Measurements from ENCODE around the gene CCNL1.

CCNL1 gene

DNA sequence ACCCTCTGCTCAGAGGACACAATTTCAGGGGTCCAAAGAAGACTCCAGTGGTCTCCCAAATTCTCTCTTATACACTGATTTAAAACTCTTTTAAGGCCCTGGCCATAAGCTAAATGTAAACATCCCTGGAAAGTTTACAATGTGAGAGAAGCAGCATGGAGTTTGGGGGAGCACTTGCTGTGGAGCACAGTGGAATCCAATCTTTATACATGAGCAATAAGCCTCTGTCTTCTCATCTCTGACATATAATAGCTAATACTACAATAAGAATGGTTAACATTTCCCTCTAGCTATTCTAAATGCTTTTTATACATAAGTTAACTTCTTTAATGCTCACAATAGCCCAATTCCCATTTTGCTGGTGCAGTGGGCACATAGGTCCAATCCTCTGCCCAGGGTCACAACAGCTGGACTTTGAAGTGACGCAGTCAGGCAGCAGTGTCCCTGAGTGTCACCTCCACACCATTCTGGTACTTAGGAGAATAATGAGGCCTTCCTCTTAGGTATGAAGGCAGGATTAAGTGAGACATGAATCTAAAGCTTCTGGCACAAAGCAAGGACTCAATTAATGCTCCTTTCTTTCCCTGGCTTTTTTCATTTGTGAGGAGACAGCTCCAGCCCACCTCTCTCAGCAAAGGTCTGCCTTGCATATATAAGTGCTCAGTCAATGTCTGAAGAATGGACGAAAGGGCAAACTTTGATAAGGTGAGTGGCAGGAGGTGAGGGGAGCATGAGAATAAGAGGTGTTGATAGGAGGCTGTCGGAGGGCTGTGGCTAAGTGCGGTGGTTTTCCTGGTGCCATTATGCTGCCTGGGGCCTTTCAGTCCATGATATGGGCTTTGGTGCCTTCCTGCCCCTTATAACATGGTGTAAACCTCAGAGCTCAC is 26.3 kb downstream of the CCNL1 start:
- H3K27me3 ChIP-seq (ENCODE audit: control insufficient read depth in 1 of 2, insufficient read depth in 2 of 2, low read length in 2 of 2), result no peaks in the 10 kb centered on the region
- no peaks in the 10 kb centered on the region for H3K9me3 ChIP-seq (ENCODE audit: control insufficient read depth in 1 of 2, low read length in 2 of 2)
- no peak overlapping the region for H3K4me3 ChIP-seq (ENCODE audit: low read depth in 1 of 2, low read length in 2 of 2)
- peaks cover 0 to 4% of the 10 kb centered on the region in 2 donors for H3K36me3 ChIP-seq (ENCODE audit: control insufficient read depth in 1 of 2, insufficient read depth in 2 of 2, low read length in 2 of 2)
- peaks cover 67 to 76% of the 10 kb centered on the region in 2 donors for H3K4me1 ChIP-seq (ENCODE audit: control insufficient read depth in 1 of 2, insufficient read depth in 2 of 2, low read length in 2 of 2)
- H3K9ac ChIP-seq (ENCODE audit: low read depth in 1 of 2, low read length in 2 of 2), result no peak overlapping the region
- no peak overlapping the region for H3K27ac ChIP-seq (ENCODE audit: low read depth, low read length)

DNA sequence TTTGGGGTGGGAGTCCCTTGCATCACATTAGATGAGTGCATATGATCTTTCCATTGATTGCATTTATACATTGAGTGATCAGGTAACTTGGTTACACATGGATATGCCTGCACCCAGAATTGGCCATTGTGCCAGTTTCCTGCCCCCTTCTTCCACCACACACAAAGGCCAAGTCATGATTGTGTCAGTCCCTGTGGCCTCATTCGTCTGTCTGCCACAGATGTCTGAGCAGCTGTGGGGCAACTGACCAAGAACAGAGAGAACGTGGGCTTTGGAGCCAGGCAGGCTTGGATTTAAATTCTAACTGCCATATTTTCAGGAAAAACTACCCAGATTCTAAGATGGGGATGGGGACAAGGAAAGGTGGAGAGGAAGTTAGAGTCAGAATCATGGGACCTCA is 27.0 kb downstream of the CCNL1 start:
- Histone ChIP-seq H3K9ac (ENCODE audit: low read depth in 1 of 2, low read length in 2 of 2) (no peak overlapping the region), H3K27me3 (ENCODE audit: control insufficient read depth in 1 of 2, insufficient read depth in 2 of 2, low read length in 2 of 2) (no peaks in the 10 kb centered on the region), H3K4me1 (ENCODE audit: control insufficient read depth in 1 of 2, insufficient read depth in 2 of 2, low read length in 2 of 2) (peaks cover 75 to 83% of the 10 kb centered on the region in 2 donors), H3K27ac (ENCODE audit: low read depth, low read length) (no peak overlapping the region), H3K9me3 (ENCODE audit: control insufficient read depth in 1 of 2, low read length in 2 of 2) (no peaks in the 10 kb centered on the region), H3K4me3 (ENCODE audit: low read depth in 1 of 2, low read length in 2 of 2) (no peak overlapping the region), H3K36me3 (ENCODE audit: control insufficient read depth in 1 of 2, insufficient read depth in 2 of 2, low read length in 2 of 2) (no peaks in the 10 kb centered on the region)

DNA sequence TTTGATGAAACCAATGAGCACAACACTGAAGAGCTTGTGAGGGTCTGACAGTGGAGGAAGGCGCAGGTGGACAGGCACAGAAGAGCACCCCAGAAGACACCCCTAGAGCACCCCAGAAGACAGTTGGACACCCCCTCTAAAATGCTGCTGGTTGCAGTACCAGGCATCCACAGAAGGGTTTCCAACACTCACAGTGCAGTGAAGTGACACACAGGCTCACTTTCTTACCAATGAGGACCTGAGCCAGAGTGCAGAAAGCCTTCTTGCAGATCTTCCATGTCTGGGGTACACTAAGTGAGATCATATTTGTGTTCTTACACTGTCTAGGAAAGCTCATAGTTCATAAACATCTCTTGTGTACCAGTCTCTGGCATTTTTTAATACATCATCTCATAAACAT is 27.6 kb downstream of the CCNL1 start:
- H3K27ac ChIP-seq (ENCODE audit: low read depth, low read length), result no peak overlapping the region

DNA sequence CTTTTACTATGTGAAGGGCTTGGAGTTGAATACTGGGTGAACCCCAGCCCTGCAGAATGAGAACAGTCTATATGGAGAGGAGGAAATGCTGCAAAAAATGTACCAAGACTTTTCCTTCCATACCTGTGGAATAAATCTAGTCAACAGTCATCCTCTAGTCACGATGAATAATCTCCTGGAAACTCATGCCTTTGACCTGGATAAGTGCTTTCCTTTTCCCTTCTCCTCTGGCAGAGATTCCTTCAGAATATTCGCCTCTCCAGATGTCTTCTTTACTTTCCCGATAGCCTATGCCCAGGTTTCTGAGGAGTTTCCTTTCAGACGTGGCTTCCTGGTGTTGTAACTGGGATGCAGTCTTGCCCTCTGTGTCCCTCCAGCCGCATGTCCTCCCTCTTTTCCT is 28.1 kb downstream of the CCNL1 start:
- Histone ChIP-seq H3K9me3 (ENCODE audit: control insufficient read depth in 1 of 2, low read length in 2 of 2) (no peaks in the 10 kb centered on the region), H3K9ac (ENCODE audit: low read depth in 1 of 2, low read length in 2 of 2) (no peak overlapping the region), H3K27ac (ENCODE audit: low read depth, low read length) (no peak overlapping the region), H3K4me1 (ENCODE audit: control insufficient read depth in 1 of 2, insufficient read depth in 2 of 2, low read length in 2 of 2) (peaks cover 76 to 85% of the 10 kb centered on the region in 2 donors), H3K4me3 (ENCODE audit: low read depth in 1 of 2, low read length in 2 of 2) (no peak overlapping the region), H3K36me3 (ENCODE audit: control insufficient read depth in 1 of 2, insufficient read depth in 2 of 2, low read length in 2 of 2) (no peaks in the 10 kb centered on the region), H3K27me3 (ENCODE audit: control insufficient read depth in 1 of 2, insufficient read depth in 2 of 2, low read length in 2 of 2) (no peaks in the 10 kb centered on the region)

More for the DNA sequence above, 27.6 kb downstream of the CCNL1 start:
- peaks cover 79 to 89% of the 10 kb centered on the region in 2 donors for H3K4me1 ChIP-seq (ENCODE audit: control insufficient read depth in 1 of 2, insufficient read depth in 2 of 2, low read length in 2 of 2)
- H3K4me3 ChIP-seq (ENCODE audit: low read depth in 1 of 2, low read length in 2 of 2), result no peak overlapping the region
- H3K9me3 ChIP-seq (ENCODE audit: control insufficient read depth in 1 of 2, low read length in 2 of 2), result no peaks in the 10 kb centered on the region
- H3K27me3 ChIP-seq (ENCODE audit: control insufficient read depth in 1 of 2, insufficient read depth in 2 of 2, low read length in 2 of 2), result no peaks in the 10 kb centered on the region
- no peak overlapping the region for H3K9ac ChIP-seq (ENCODE audit: low read depth in 1 of 2, low read length in 2 of 2)
- H3K36me3 ChIP-seq (ENCODE audit: control insufficient read depth in 1 of 2, insufficient read depth in 2 of 2, low read length in 2 of 2), result no peaks in the 10 kb centered on the region

DNA sequence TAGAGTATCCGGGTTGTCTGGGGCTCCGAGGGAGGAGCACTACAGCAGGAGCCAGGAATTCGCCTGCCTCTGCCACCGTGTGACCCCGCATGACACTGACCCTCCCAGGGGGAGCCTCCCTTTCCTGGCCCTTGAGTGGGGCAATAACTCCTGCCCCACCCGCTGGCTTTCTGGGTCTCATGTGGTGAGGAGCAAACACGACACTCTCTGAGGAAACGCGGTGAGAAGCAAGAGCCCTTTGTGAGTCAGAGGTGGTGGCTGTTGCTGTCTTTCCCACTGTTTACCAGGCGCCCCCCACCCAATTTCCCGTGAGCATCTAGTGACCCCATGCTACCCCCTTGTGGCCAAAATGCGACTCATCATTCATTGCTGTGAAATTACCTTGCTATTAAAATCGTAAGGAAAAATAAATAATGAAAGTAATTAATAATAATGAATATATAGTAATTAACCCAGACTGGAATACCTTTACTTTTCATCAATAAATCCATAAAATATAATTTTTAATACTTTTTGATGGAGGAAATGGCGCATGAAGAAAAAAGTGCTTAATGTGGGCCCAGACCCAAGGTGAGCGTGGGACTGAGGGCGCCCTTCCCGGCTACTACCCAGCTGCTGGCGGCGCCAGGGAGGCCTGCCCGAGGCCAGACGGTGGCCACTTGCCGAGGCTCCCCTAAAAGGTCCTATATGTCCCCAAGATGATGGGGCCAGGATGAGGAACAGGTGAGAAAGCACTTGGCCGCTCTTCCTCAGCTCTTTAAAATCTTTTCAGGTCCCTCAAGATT is 29.3 kb downstream of the CCNL1 start:
- peak overlapping the region; percentile 53 for H3K27ac ChIP-seq (ENCODE audit: low read depth, low read length)
- H3K36me3 ChIP-seq (ENCODE audit: control insufficient read depth in 1 of 2, insufficient read depth in 2 of 2, low read length in 2 of 2), result no peaks in the 10 kb centered on the region
- H3K27me3 ChIP-seq (ENCODE audit: control insufficient read depth in 1 of 2, insufficient read depth in 2 of 2, low read length in 2 of 2), result no peaks in the 10 kb centered on the region
- peaks cover 72 to 79% of the 10 kb centered on the region in 2 donors for H3K4me1 ChIP-seq (ENCODE audit: control insufficient read depth in 1 of 2, insufficient read depth in 2 of 2, low read length in 2 of 2)
- peak overlapping the region; percentile 47 to 69 for H3K9ac ChIP-seq (ENCODE audit: low read depth in 1 of 2, low read length in 2 of 2)
- peak overlapping the region; percentile 6 to 29 for H3K4me3 ChIP-seq (ENCODE audit: low read depth in 1 of 2, low read length in 2 of 2)
- H3K9me3 ChIP-seq (ENCODE audit: control insufficient read depth in 1 of 2, low read length in 2 of 2), result no peaks in the 10 kb centered on the region

DNA sequence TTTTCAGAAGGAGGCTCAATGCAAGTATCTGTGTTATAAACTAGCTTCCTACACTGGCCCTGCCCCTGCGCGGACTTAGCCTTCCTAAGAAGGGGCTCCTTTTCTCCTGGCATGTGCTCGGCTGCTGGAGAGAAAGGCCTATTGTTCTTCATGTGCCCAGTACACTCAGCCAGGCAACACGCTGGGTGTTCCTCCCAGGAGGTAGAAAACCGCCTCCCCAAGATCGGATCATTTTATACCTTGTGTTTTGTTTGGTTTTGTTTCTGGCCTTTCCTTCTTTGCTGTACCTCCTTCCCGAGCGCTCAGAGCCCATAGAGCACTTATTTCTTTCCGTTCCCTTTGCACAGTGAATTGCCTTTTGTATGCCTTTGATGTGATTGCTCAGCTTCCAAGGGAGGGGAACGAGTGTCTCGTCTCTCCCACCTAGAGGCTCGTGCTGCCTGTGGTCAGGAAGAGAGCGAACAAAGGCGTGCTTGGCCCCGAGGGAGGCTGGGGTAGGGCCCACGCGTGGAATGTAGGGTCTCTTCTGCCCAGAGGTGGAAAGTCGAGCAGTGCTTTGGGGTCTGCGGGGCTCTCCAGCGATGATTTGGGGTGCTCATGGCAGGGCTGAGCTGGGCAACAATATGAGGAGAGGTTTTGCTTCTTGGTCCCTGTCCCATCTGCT is 30.0 kb downstream of the CCNL1 start:
- Histone ChIP-seq H3K9ac (ENCODE audit: low read depth in 1 of 2, low read length in 2 of 2) (peak overlapping the region; percentile 26 to 69), H3K9me3 (ENCODE audit: control insufficient read depth in 1 of 2, low read length in 2 of 2) (no peaks in the 10 kb centered on the region), H3K36me3 (ENCODE audit: control insufficient read depth in 1 of 2, insufficient read depth in 2 of 2, low read length in 2 of 2) (no peaks in the 10 kb centered on the region), H3K4me1 (ENCODE audit: control insufficient read depth in 1 of 2, insufficient read depth in 2 of 2, low read length in 2 of 2) (peaks cover 71 to 76% of the 10 kb centered on the region in 2 donors), H3K27ac (ENCODE audit: low read depth, low read length) (peak overlapping the region; percentile 53), H3K4me3 (ENCODE audit: low read depth in 1 of 2, low read length in 2 of 2) (peak overlapping the region; percentile 6 to 18), H3K27me3 (ENCODE audit: control insufficient read depth in 1 of 2, insufficient read depth in 2 of 2, low read length in 2 of 2) (no peaks in the 10 kb centered on the region)

DNA sequence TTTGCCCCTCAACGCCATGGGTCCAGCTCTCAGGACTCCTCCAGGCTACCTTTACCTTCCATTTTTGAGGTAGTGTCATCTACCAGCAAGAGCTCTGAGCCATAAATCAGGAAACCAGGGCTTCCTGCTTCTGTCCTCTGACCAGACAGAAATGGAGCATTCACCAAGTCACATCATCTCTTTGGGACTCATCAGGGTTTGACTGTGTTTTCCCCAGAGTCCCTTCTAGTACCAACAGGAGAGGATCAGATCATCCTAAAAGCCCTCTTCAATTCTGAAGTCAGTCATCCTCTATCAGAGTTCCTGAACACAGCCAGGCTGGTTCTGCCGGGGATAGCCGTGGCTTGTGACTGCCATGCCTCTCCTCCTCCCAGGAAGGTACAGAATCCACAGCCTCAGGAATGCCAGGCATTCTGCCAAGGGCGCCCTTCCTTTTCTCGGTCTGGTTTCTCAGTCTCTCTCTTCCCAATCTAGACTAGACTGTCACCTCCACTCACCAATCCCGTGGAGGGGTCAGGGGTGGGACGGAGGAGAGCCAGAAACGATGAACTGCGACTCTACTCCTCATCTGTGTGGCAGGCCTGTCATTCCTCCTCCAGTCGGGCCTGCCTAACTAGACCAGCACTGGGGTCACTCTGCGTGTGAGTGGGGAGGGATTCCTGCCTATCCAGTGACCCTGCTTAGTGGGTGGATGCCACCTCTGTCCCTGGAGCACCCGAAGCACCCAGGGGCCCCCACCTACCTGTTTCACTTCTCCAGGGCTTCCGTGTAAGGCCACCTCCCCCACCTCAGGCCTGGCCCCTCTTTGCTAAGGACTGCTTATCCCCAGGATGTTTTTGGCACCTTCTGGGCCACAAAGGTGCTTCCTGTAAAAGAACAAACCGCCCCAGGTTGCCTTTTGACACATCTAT is 30.9 kb downstream of the CCNL1 start:
- H3K9ac ChIP-seq (ENCODE audit: low read depth in 1 of 2, low read length in 2 of 2), result peak overlapping the region; percentile 22 to 26
- peak overlapping the region; percentile 53 for H3K27ac ChIP-seq (ENCODE audit: low read depth, low read length)
- H3K4me3 ChIP-seq (ENCODE audit: low read depth in 1 of 2, low read length in 2 of 2), result peak overlapping the region in 1 of 2 donors; percentile 16
- peaks cover 65 to 69% of the 10 kb centered on the region in 2 donors for H3K4me1 ChIP-seq (ENCODE audit: control insufficient read depth in 1 of 2, insufficient read depth in 2 of 2, low read length in 2 of 2)
- no peaks in the 10 kb centered on the region for H3K9me3 ChIP-seq (ENCODE audit: control insufficient read depth in 1 of 2, low read length in 2 of 2)
- no peaks in the 10 kb centered on the region for H3K27me3 ChIP-seq (ENCODE audit: control insufficient read depth in 1 of 2, insufficient read depth in 2 of 2, low read length in 2 of 2)
- H3K36me3 ChIP-seq (ENCODE audit: control insufficient read depth in 1 of 2, insufficient read depth in 2 of 2, low read length in 2 of 2), result no peaks in the 10 kb centered on the region

DNA sequence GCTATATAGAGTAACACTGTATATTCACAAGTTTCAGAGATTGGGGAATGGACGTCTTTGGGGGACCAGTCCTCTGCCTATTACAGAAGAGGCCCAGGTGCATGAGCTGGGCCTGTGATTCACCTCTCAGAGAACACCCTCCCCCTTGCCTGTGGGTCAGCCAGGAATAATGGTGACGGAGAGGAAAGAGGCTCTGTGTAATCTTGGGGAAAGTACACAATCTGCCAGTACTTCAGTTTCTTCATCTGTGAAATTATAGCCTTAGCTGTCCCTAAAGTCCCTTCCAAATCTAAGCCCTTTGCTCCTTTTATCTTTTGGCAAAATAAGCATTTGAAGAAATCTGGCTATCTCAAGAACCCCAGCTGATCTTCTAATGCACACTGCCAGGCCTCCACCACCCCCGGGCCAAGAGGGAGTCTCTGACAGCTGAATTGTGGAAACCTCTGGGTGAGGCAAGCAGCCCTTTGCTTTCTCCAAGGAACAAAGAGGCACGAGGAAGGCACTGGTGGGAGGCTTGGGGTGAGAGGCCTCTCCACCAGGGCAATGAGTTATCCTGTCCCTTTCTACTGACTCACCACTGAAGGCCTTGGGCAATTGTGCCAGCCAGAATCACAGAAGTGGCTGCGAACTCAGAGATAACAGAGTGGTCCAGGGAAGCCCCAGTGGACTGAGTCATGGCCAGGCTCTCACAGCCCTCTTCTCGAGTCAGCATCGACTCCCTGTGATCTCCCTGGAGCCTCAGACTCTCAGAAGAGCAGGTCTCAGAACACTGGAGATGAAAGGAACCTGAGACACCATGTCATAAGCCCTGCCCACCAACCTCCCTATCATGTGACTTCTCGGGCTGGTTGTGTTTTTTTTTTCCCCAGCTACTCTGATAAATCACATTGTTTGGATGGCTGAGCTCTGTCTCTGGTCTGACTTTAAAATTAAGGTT is 31.8 kb downstream of the CCNL1 start:
- Histone ChIP-seq H3K36me3 (ENCODE audit: control insufficient read depth in 1 of 2, insufficient read depth in 2 of 2, low read length in 2 of 2) (no peaks in the 10 kb centered on the region), H3K9me3 (ENCODE audit: control insufficient read depth in 1 of 2, low read length in 2 of 2) (no peaks in the 10 kb centered on the region), H3K4me1 (ENCODE audit: control insufficient read depth in 1 of 2, insufficient read depth in 2 of 2, low read length in 2 of 2) (peaks cover 64 to 65% of the 10 kb centered on the region in 2 donors), H3K27me3 (ENCODE audit: control insufficient read depth in 1 of 2, insufficient read depth in 2 of 2, low read length in 2 of 2) (no peaks in the 10 kb centered on the region), H3K4me3 (ENCODE audit: low read depth in 1 of 2, low read length in 2 of 2) (peak overlapping the region in 1 of 2 donors; percentile 16), H3K27ac (ENCODE audit: low read depth, low read length) (peak overlapping the region; percentile 53), H3K9ac (ENCODE audit: low read depth in 1 of 2, low read length in 2 of 2) (peak overlapping the region in 1 of 2 donors; percentile 39)

All from duodenal mucosa (tissue), 2 donors.